HEK293 (cell line): ENCODE results near the gene TRIM44.

ENCODE experiments used
- CTCF ChIA-PET: fragments of 350-600 bp; formaldehyde crosslinking; extraction: SDS; loops from one replicate; lab custom pipeline; 2021; ENCODE audit warnings: antibody characterized with exemption; lab: Yijun Ruan, JAX
- POLR2A ChIA-PET: fragments of 300-600 bp; formaldehyde crosslinking; extraction: SDS; loops from one replicate; lab custom pipeline; 2020; ENCODE audit warnings: antibody characterized with exemption, inconsistent platforms; lab: Yijun Ruan, JAX
- H3K27ac ChIP-seq: fragments of 200-500 bp; sonication (Bioruptor generic); 2 replicates; pipeline ENCODE4 v1.5.1; 2014; ENCODE audit warnings: low read depth, low read length, control low read depth, inconsistent platforms; ENCODE audit errors: extremely low read depth
- H3K36me3 ChIP-seq, 2 experiments: fragments of 200-500 bp in 1 of 2; sonication (Bioruptor generic) in 1 of 2; 1 replicate in 1 of 2; 2 replicates in 1 of 2; pipeline ENCODE4 v1.5.1; 2014 to 2017; ENCODE audit warnings: inconsistent platforms in 2 of 2, low read length in 2 of 2; ENCODE audit not compliant: control insufficient read depth in 2 of 2, insufficient read depth in 1 of 2
- H3K4me1 ChIP-seq: fragments of 200-500 bp; sonication (Bioruptor generic); 2 replicates; pipeline ENCODE4 v1.5.1; 2014; ENCODE audit warnings: mild to moderate bottlenecking, low read length, inconsistent platforms; ENCODE audit not compliant: control insufficient read depth, insufficient read depth
- H3K4me3 ChIP-seq: 2 replicates; pipeline ENCODE4 v1.5.1; 2011; ENCODE audit warnings: low read depth, mild to moderate bottlenecking, control low read depth, low read length, moderate library complexity
- H3K9me3 ChIP-seq: fragments of 200-500 bp; sonication (Bioruptor generic); 2 replicates; pipeline ENCODE4 v1.5.1; 2014; ENCODE audit warnings: low read depth, low read length, inconsistent platforms; ENCODE audit not compliant: control insufficient read depth, insufficient read depth
- IKZF3 ChIP-seq: fragments of 450-650 bp; IDR thresholded peaks from 2 replicates; pipeline ENCODE4 v1.5.0; 2018; ENCODE audit warnings: missing biosample characterization, mild to moderate bottlenecking, missing genetic modification characterization, moderate library complexity
- OSR2 ChIP-seq: fragments of 450-650 bp; formaldehyde crosslinking; IDR thresholded peaks from 2 replicates; pipeline ENCODE4 v1.5.1; 2016; ENCODE audit warnings: missing biosample characterization, missing genetic modification characterization
- TCF7L2 ChIP-seq: IDR thresholded peaks from 2 replicates; pipeline ENCODE4 v1.6.1; 2011; ENCODE audit warnings: low read depth, mild to moderate bottlenecking, inconsistent platforms, low read length, moderate library complexity, borderline replicate concordance
- YY1 ChIP-seq: fragments of 450-650 bp; formaldehyde crosslinking; IDR thresholded peaks from 2 replicates; pipeline ENCODE4 v1.5.1; 2018; ENCODE audit warnings: missing biosample characterization, missing genetic modification characterization
- ZBTB17 ChIP-seq: fragments of 450-650 bp; formaldehyde crosslinking; IDR thresholded peaks from 2 replicates; pipeline ENCODE4 v1.5.1; 2016; ENCODE audit warnings: missing biosample characterization, missing genetic modification characterization
- ZIC2 ChIP-seq: fragments of 450-650 bp; formaldehyde crosslinking; IDR thresholded peaks from 2 replicates; pipeline ENCODE4 v1.5.1; 2016; ENCODE audit warnings: missing biosample characterization, missing genetic modification characterization
- ZNF140 ChIP-seq: fragments of 450-650 bp; formaldehyde crosslinking; IDR thresholded peaks from 2 replicates; pipeline ENCODE4 v1.5.1; 2016; ENCODE audit warnings: missing biosample characterization, missing genetic modification characterization
- ZNF146 ChIP-seq: fragments of 450-650 bp; formaldehyde crosslinking; IDR thresholded peaks from 2 replicates; pipeline ENCODE4 v1.5.1; 2016; ENCODE audit warnings: missing biosample characterization, missing genetic modification characterization
- ZNF175 ChIP-seq: fragments of 450-650 bp; formaldehyde crosslinking; IDR thresholded peaks from 2 replicates; pipeline ENCODE4 v1.5.1; 2016; ENCODE audit warnings: missing biosample characterization, missing genetic modification characterization
- ZNF214 ChIP-seq: fragments of 450-650 bp; formaldehyde crosslinking; IDR thresholded peaks from 2 replicates; pipeline ENCODE4 v1.5.1; 2017; ENCODE audit warnings: missing biosample characterization, mild to moderate bottlenecking, missing genetic modification characterization, borderline replicate concordance
- ZNF23 ChIP-seq: fragments of 450-650 bp; formaldehyde crosslinking; IDR thresholded peaks from 2 replicates; pipeline ENCODE4 v1.5.1; 2016; ENCODE audit warnings: missing biosample characterization, missing genetic modification characterization, borderline replicate concordance
- ZNF24 ChIP-seq: fragments of 450-650 bp; formaldehyde crosslinking; IDR thresholded peaks from 2 replicates; pipeline ENCODE4 v1.5.1; 2016; ENCODE audit warnings: missing biosample characterization, missing genetic modification characterization
- ZNF394 ChIP-seq: fragments of 450-650 bp; formaldehyde crosslinking; IDR thresholded peaks from 2 replicates; pipeline ENCODE4 v1.5.1; 2016; ENCODE audit warnings: missing biosample characterization, missing genetic modification characterization, mild to moderate bottlenecking, moderate library complexity, borderline replicate concordance
- ZNF510 ChIP-seq: fragments of 450-650 bp; formaldehyde crosslinking; IDR thresholded peaks from 2 replicates; pipeline ENCODE4 v1.5.1; 2018; ENCODE audit warnings: mild to moderate bottlenecking, missing genetic modification characterization, missing biosample characterization; ENCODE audit not compliant: insufficient replicate concordance
- ZNF521 ChIP-seq: fragments of 450-650 bp; formaldehyde crosslinking; IDR thresholded peaks from 2 replicates; pipeline ENCODE4 v1.5.1; 2017; ENCODE audit warnings: missing biosample characterization, mild to moderate bottlenecking, missing genetic modification characterization
- ZNF529 ChIP-seq: fragments of 450-650 bp; formaldehyde crosslinking; IDR thresholded peaks from 2 replicates; pipeline ENCODE4 v1.5.1; 2017; ENCODE audit warnings: missing genetic modification characterization, missing biosample characterization; ENCODE audit not compliant: insufficient replicate concordance
- ZNF549 ChIP-seq: fragments of 450-650 bp; IDR thresholded peaks from 2 replicates; pipeline ENCODE4 v1.5.1; 2018; ENCODE audit warnings: missing biosample characterization, missing genetic modification characterization, mild to moderate bottlenecking, inconsistent platforms, moderate library complexity
- ZNF600 ChIP-seq: fragments of 450-650 bp; formaldehyde crosslinking; IDR thresholded peaks from 2 replicates; pipeline ENCODE4 v1.5.1; 2016; ENCODE audit warnings: missing biosample characterization, missing genetic modification characterization
- ZNF623 ChIP-seq: fragments of 450-650 bp; formaldehyde crosslinking; IDR thresholded peaks from 2 replicates; pipeline ENCODE4 v1.5.1; 2016; ENCODE audit warnings: missing biosample characterization, missing genetic modification characterization
- ZNF76 ChIP-seq: fragments of 450-650 bp; formaldehyde crosslinking; IDR thresholded peaks from 2 replicates; pipeline ENCODE4; 2016; ENCODE audit warnings: low read depth, missing biosample characterization, missing genetic modification characterization, borderline replicate concordance
- ZSCAN30 ChIP-seq: fragments of 450-650 bp; IDR thresholded peaks from 2 replicates; pipeline ENCODE4 v1.5.1; 2018; ENCODE audit warnings: missing biosample characterization, mild to moderate bottlenecking, missing genetic modification characterization, moderate library complexity
- TF ChIP-seq, protein P1 (sequence below): fragments of 450-650 bp; formaldehyde crosslinking; IDR thresholded peaks from 2 replicates; pipeline ENCODE4 v1.5.1; 2016; ENCODE audit warnings: missing biosample characterization, missing genetic modification characterization

TRIM44 gene

GRCh38 chr11:35746356-35747153, 84.0 kb downstream of the TRIM44 start:
- Histone ChIP-seq H3K4me1 (no peaks in the 10 kb centered on the region), H3K27ac (no peak overlapping the region)
- CTCF ChIA-PET, result no interaction called here
- TF ChIP-seq ZNF549 (tag by site-specific recombination), result no peak
- TF ChIP-seq ZNF23, result no peak
- TF ChIP-seq TCF7L2, result no peak
- TF ChIP-seq ZIC2 (tag by site-specific recombination), result 0 out of 2 replicates have a peak, but pooled peaks have one; percentile 18
- TF ChIP-seq, protein P1, sequence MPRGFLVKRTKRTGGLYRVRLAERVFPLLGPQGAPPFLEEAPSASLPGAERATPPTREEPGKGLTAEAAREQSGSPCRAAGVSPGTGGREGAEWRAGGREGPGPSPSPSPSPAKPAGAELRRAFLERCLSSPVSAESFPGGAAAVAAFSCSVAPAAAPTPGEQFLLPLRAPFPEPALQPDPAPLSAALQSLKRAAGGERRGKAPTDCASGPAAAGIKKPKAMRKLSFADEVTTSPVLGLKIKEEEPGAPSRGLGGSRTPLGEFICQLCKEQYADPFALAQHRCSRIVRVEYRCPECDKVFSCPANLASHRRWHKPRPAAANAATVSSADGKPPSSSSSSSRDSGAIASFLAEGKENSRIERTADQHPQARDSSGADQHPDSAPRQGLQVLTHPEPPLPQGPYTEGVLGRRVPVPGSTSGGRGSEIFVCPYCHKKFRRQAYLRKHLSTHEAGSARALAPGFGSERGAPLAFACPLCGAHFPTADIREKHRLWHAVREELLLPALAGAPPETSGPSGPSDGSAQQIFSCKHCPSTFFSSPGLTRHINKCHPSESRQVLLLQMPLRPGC (tag by site-specific recombination), result no peak
- TF ChIP-seq, all 188 proteins: peak for 1
- Histone ChIP-seq H3K4me3 (no peak overlapping the region), H3K36me3 (peaks cover 0 to 8% of the 10 kb centered on the region in 2 experiments; a peak in 1 of 3 replicates), H3K9me3 (no peaks in the 10 kb centered on the region)
- POLR2A ChIA-PET, result no interaction called here

- H3K36me3 ChIP-seq, result peaks cover 0 to 8% of the 10 kb centered on the region in 2 experiments; a peak in 1 of 3 replicates
- POLR2A ChIA-PET, result no interaction called here
- CTCF ChIA-PET, result interaction anchor here (1.1 kb wide), 1 partner anchor 74 kb away, joined by 4 read pairs; no protein-coding TSS in a partner anchor
Observed at GRCh38 chr11:35747668-35748067, 85.1 kb downstream of the TRIM44 start.

GRCh38 chr11:35748644-35749043, 86.1 kb downstream of the TRIM44 start:
- no peak overlapping the region for H3K27ac ChIP-seq
- CTCF ChIA-PET, result interaction anchor here (1.1 kb wide), 1 partner anchor 73 kb away, joined by 4 read pairs; no protein-coding TSS in a partner anchor
- H3K4me1 ChIP-seq, result no peaks in the 10 kb centered on the region
- POLR2A ChIA-PET, result no interaction called here
- TF ChIP-seq ZNF600 (tag by site-specific recombination), result no peak
- TF ChIP-seq, protein P1 (tag by site-specific recombination), result no peak
- TF ChIP-seq ZNF24 (tag by site-specific recombination), result no peak
- no peak for TF ChIP-seq ZNF394 (tag by site-specific recombination)
- TF ChIP-seq IKZF3 (tag by site-specific recombination), result no peak
- no peak for TF ChIP-seq ZNF521
- TF ChIP-seq ZNF175 (tag by site-specific recombination), result no peak
- no peak for TF ChIP-seq OSR2 (tag by site-specific recombination)
- TF ChIP-seq YY1 (tag by site-specific recombination), result no peak
- no peak for TF ChIP-seq ZNF529
- no peak for TF ChIP-seq ZNF214 (tag by site-specific recombination)
- TF ChIP-seq ZNF623 (tag by site-specific recombination), result no peak
- TF ChIP-seq ZNF76, result no peak
- no peak for TF ChIP-seq ZSCAN30
- TF ChIP-seq ZBTB17 (tag by site-specific recombination), result no peak
- H3K4me3 ChIP-seq, result no peak overlapping the region
- peaks cover 0 to 2% of the 10 kb centered on the region in 2 experiments; a peak in 1 of 3 replicates for H3K36me3 ChIP-seq
- no peaks in the 10 kb centered on the region for H3K9me3 ChIP-seq

More at GRCh38 chr11:35747668-35748067, 85.1 kb downstream of the TRIM44 start:
- Histone ChIP-seq H3K9me3 (no peaks in the 10 kb centered on the region), H3K27ac (no peak overlapping the region), H3K4me3 (no peak overlapping the region), H3K4me1 (no peaks in the 10 kb centered on the region)
- TF ChIP-seq ZNF140 (tag by site-specific recombination) (no peak), ZNF510 (tag by site-specific recombination) (no peak), ZNF146 (tag by site-specific recombination) (no peak)
